HCT116 (cell line): Measurements from ENCODE around the gene PAX7. TPM values are rescaled to one million over a fixed set of nuclear protein-coding genes. Genes with fewer than 3 reads are reported as not detected.

Source experiments
- ATAC-seq: fragments of 200-7000 bp; cut with Tn5 transposase; 2 replicates; pipeline ENCODE4 v1.9.1; 2020; ENCODE audit warnings: mild to moderate bottlenecking, moderate library complexity
- BruUV-seq: library from RNA; stranded (reverse); fragments of 400-500 nt; replicated peaks from 2 replicates; lab custom pipeline; 2021; lab: Mats Ljungman, UMichigan
- CTCF ChIA-PET: fragments of 300-600 bp; sonication (Branson Sonifier 250); formaldehyde crosslinking; loops from one replicate; lab custom pipeline; 2021; ENCODE audit warnings: antibody characterized with exemption; lab: Charles Lee
- POLR2A ChIA-PET: fragments of 300-600, 350-600 bp; sonication (Branson Sonifier 250); formaldehyde crosslinking; loops from one replicate; lab custom pipeline; 2021; ENCODE audit warnings: antibody characterized with exemption; lab: Charles Lee
- RAD21 ChIA-PET, 2 experiments: fragments of 300-600 bp; sonication (Branson Sonifier 250); formaldehyde crosslinking; loops; one replicate each; lab custom pipeline; 2023; ENCODE audit warnings: low total read pairs in 2 of 2; ENCODE audit not compliant: uncharacterized antibody in 2 of 2, unreplicated experiment in 2 of 2, low non-redundant PET in 1 of 2; lab: Charles Lee
- DNase-seq: peaks from one replicate; pipeline ENCODE4 v3.0.0-alpha.2; 2010; ENCODE audit warnings: low read depth, low spot score
- H2AFZ ChIP-seq: fragments of 200-600 bp; shearing (Covaris generic), sonication (generic); 2 replicates; pipeline ENCODE4 v1.6.1; 2017; ENCODE audit warnings: low read depth, mixed run types, mixed read lengths, antibody characterized with exemption, low read length; ENCODE audit not compliant: poor library complexity, severe bottlenecking
- H3K27ac ChIP-seq: 2 replicates; pipeline ENCODE4 v1.5.1; 2012; ENCODE audit warnings: low read depth, low read length
- H3K27me3 ChIP-seq: fragments of 200-600 bp; sonication (generic); 2 replicates; pipeline ENCODE4 v1.6.1; 2016; ENCODE audit warnings: mixed run types, low read length, mixed read lengths; ENCODE audit not compliant: insufficient read depth
- H3K36me3 ChIP-seq, 2 experiments: fragments of 200-500 bp in 1 of 2; fragments of 200-600 bp in 1 of 2; sonication (Bioruptor generic) in 1 of 2; sonication (generic) in 1 of 2; 2 replicates each; pipeline versions ENCODE4 v1.5.1 to v1.6.1; 2014 to 2016; ENCODE audit warnings: low read length in 2 of 2, inconsistent platforms in 1 of 2, mixed read lengths in 1 of 2, mixed run types in 1 of 2; ENCODE audit not compliant: insufficient read depth in 2 of 2, control insufficient read depth in 1 of 2
- H3K4me1 ChIP-seq, 2 experiments: fragments of 200-600 bp in 1 of 2; sonication (generic) in 1 of 2; 2 replicates each; pipeline versions ENCODE4 v1.5.1 to v1.6.1; 2012 to 2017; ENCODE audit warnings: low read length in 2 of 2, inconsistent platforms in 1 of 2, mild to moderate bottlenecking in 1 of 2, mixed read lengths in 1 of 2, mixed run types in 1 of 2, moderate library complexity in 1 of 2; ENCODE audit not compliant: insufficient read depth in 2 of 2, control insufficient read depth in 1 of 2
- H3K4me2 ChIP-seq: fragments of 200-600 bp; sonication (generic); 2 replicates; pipeline ENCODE4 v1.6.1; 2017; ENCODE audit warnings: mixed run types, low read length, mixed read lengths
- H3K4me3 ChIP-seq, 2 experiments: fragments of 200-600 bp in 1 of 2; sonication (generic) in 1 of 2; replicated peaks in 1 of 2; 2 replicates each; pipeline ENCODE4 v1.5.1; 2011 to 2016; ENCODE audit warnings: low read length in 2 of 2, control low read depth in 1 of 2, low read depth in 1 of 2, mild to moderate bottlenecking in 1 of 2, mixed read lengths in 1 of 2, mixed run types in 1 of 2
- H3K79me2 ChIP-seq: fragments of 200-600 bp; sonication (generic); 2 replicates; pipeline ENCODE4 v1.6.1; 2017; ENCODE audit warnings: mild to moderate bottlenecking, mixed run types, low read length, moderate library complexity, mixed read lengths; ENCODE audit not compliant: insufficient read depth
- H3K9ac ChIP-seq: fragments of 200-600 bp; sonication (generic); 2 replicates; pipeline ENCODE4 v1.6.1; 2016; ENCODE audit warnings: low read length, mixed read lengths
- H3K9me2 ChIP-seq: fragments of 200-600 bp; sonication (generic), shearing (Covaris generic); 2 replicates; pipeline ENCODE4 v1.6.1; 2017; ENCODE audit warnings: mixed run types, mild to moderate bottlenecking, moderate library complexity; ENCODE audit not compliant: insufficient read depth
- H3K9me3 ChIP-seq, 2 experiments: fragments of 200-500 bp in 1 of 2; fragments of 200-600 bp in 1 of 2; sonication (Bioruptor generic) in 1 of 2; sonication (generic) in 1 of 2; 2 replicates each; pipeline ENCODE4 v1.6.1; 2014 to 2017; ENCODE audit warnings: low read length in 2 of 2, mixed read lengths in 2 of 2, inconsistent platforms in 1 of 2, low read depth in 1 of 2, mild to moderate bottlenecking in 1 of 2, mixed run types in 1 of 2, moderate library complexity in 1 of 2; ENCODE audit not compliant: control insufficient read depth in 1 of 2, insufficient read depth in 1 of 2
- H4K20me1 ChIP-seq: fragments of 200-600 bp; sonication (generic), shearing (Covaris generic); 2 replicates; pipeline ENCODE4 v1.6.1; 2017; ENCODE audit warnings: mixed run types, mild to moderate bottlenecking, moderate library complexity; ENCODE audit not compliant: insufficient read depth
- ATF3 ChIP-seq: IDR thresholded peaks from 2 replicates; pipeline ENCODE4 v1.6.1; 2012
- CEBPB ChIP-seq: IDR thresholded peaks from 2 replicates; pipeline ENCODE4 v1.6.1; 2012; ENCODE audit warnings: low read depth
- EGR1 ChIP-seq: IDR thresholded peaks from 2 replicates; pipeline ENCODE4 v1.6.1; 2012; ENCODE audit warnings: low read depth
- EZH2 ChIP-seq: fragments of 200-600 bp; sonication (generic); IDR thresholded peaks from 2 replicates; pipeline ENCODE4 v1.6.1; 2017; ENCODE audit warnings: antibody characterized with exemption, mixed run types
- FOSL1 ChIP-seq: IDR thresholded peaks from 2 replicates; pipeline ENCODE4 v1.6.1; 2012; ENCODE audit warnings: low read depth
- JUND ChIP-seq: IDR thresholded peaks from 2 replicates; pipeline ENCODE4 v1.6.1; 2012
- MAX ChIP-seq: IDR thresholded peaks from 2 replicates; pipeline ENCODE4 v1.6.1; 2012
- POLR2A ChIP-seq: IDR thresholded peaks from 2 replicates; pipeline ENCODE4 v1.7.0; 2011; ENCODE audit warnings: borderline replicate concordance; ENCODE audit not compliant: insufficient read depth, insufficient read length; ENCODE audit errors: extremely low read depth
- POLR2AphosphoS5 ChIP-seq: IDR thresholded peaks from 2 replicates; pipeline ENCODE4 v1.6.1; 2011; ENCODE audit warnings: mild to moderate bottlenecking, low read depth, low read length, moderate library complexity
- RAD21 ChIP-seq: IDR thresholded peaks from 2 replicates; pipeline ENCODE4 v1.6.1; 2012; ENCODE audit warnings: low read depth, mild to moderate bottlenecking
- SIN3A ChIP-seq: IDR thresholded peaks from 2 replicates; pipeline ENCODE4 v1.6.1; 2012; ENCODE audit warnings: low read depth
- SP1 ChIP-seq: IDR thresholded peaks from 2 replicates; pipeline ENCODE4 v1.6.1; 2012; ENCODE audit warnings: low read depth
- SRF ChIP-seq: IDR thresholded peaks from 2 replicates; pipeline ENCODE4 v1.6.1; 2012; ENCODE audit warnings: low read depth
- TCF7L2 ChIP-seq: IDR thresholded peaks from 2 replicates; pipeline ENCODE4 v1.7.0; 2011; ENCODE audit warnings: borderline replicate concordance, inconsistent platforms; ENCODE audit not compliant: insufficient read depth, insufficient read length; ENCODE audit errors: extremely low read depth
- ZBTB33 ChIP-seq: IDR thresholded peaks from 2 replicates; pipeline ENCODE4 v1.6.1; 2011; ENCODE audit warnings: mild to moderate bottlenecking, low read length, moderate library complexity; ENCODE audit not compliant: insufficient replicate concordance; ENCODE audit errors: extremely low read depth
- ZFX ChIP-seq: fragments of 450-650 bp; IDR thresholded peaks from 2 replicates; pipeline ENCODE4 v1.6.1; 2017
- ZNF274 ChIP-seq: fragments of 200-500 bp; sonication (Bioruptor generic); IDR thresholded peaks from 2 replicates; pipeline ENCODE4 v1.6.1; 2014; ENCODE audit warnings: mild to moderate bottlenecking, low read depth, low read length, inconsistent platforms
- intact Hi-C: fragments of 100-400 bp; cut with micrococcal nuclease; formaldehyde crosslinking; loops from 2 replicates; pipeline ENCODE4 v1.10.0; 2022
- total RNA-seq: library from RNA; stranded (reverse); gene quantifications from one replicate; pipeline ENCODE4 v1.2.1, GENCODE V29; 2021; ENCODE audit not compliant: unreplicated experiment

PAX7 gene
- total RNA-seq, 1 experiment from 2014 or later: not detected

GRCh38 chr1:18734001-18734400 is 103.4 kb downstream of the PAX7 start:
- POLR2A ChIA-PET: no interaction called here
- ATAC-seq (no peak), DNase-seq (no peak)
- Histone ChIP-seq H3K4me1 (no peaks in the 10 kb centered on the region), H3K4me2 (no peak overlapping the region), H3K4me3 (no peak overlapping the region), H3K27ac (no peak overlapping the region), H4K20me1 (no peaks in the 10 kb centered on the region), H3K36me3 (no peaks in the 10 kb centered on the region), H3K79me2 (no peaks in the 10 kb centered on the region), H3K9ac (no peak overlapping the region), H3K9me2 (no peaks in the 10 kb centered on the region), H3K9me3 (no peaks in the 10 kb centered on the region), H3K27me3 (peaks cover 16% of the 10 kb centered on the region; the same call in 1 of the 2 replicates), H2AFZ (no peak overlapping the region)
- RAD21 ChIA-PET: no interaction called here
- CTCF ChIA-PET: no interaction called here
- no TSS peak for BruUV-seq
- TF ChIP-seq ZBTB33: no peak
- TF ChIP-seq ZFX: no peak
- TF ChIP-seq SRF: no peak
- TF ChIP-seq ATF3: no peak
- TF ChIP-seq MAX: no peak
- no peak for TF ChIP-seq EZH2
- TF ChIP-seq ZNF274: no peak
- TF ChIP-seq SIN3A: no peak
- TF ChIP-seq POLR2A: no peak
- no peak for TF ChIP-seq TCF7L2
- TF ChIP-seq RAD21: no peak
- TF ChIP-seq CEBPB: no peak
- TF ChIP-seq SP1: no peak
- no peak for TF ChIP-seq POLR2AphosphoS5
- TF ChIP-seq JUND: no peak
- no peak for TF ChIP-seq EGR1
- no peak for TF ChIP-seq FOSL1
- intact Hi-C loops: no loop called here
